ENCODE results near the gene ANKFN1.

ANKFN1 gene

DNA sequence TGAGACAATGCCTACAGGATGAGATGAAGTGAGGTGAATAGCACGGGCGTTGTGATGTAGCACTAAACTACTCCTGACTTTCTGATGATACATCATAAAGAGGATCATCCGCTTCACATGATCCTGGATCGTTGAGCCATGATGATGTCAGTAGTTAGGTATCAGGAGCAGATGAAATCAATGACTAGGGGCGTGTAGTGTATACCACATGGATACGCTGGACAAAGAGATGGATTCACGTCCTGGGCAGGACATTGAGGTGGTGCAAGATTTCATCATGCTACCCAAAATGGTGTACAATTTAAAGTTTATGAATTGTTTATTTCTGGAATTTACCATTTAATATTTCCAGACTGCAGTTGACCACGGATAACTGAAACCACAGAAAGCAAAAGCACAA is 156.6 kb downstream of the ANKFN1 start:
- no peaks in the 10 kb centered on the region for H3K36me3 ChIP-seq (ENCODE audit: control insufficient read depth, insufficient read depth, low read length)
- no peak overlapping the region for H3K27ac ChIP-seq
- no peaks in the 10 kb centered on the region for H3K27me3 ChIP-seq (ENCODE audit: control insufficient read depth, insufficient read depth, low read length)
- H3K9me3 ChIP-seq (ENCODE audit: control insufficient read depth, low read length), result no peaks in the 10 kb centered on the region
- no peak overlapping the region for H3K4me3 ChIP-seq (ENCODE audit: low read depth, low read length)
- H3K4me1 ChIP-seq, result no peaks in the 10 kb centered on the region
- no peak overlapping the region for H3K9ac ChIP-seq
- H3K4me2 ChIP-seq (ENCODE audit: low read length), result no peak overlapping the region
- H2AFZ ChIP-seq, result no peak overlapping the region
- H3K79me2 ChIP-seq, result no peaks in the 10 kb centered on the region
- TF ChIP-seq, protein P1, sequence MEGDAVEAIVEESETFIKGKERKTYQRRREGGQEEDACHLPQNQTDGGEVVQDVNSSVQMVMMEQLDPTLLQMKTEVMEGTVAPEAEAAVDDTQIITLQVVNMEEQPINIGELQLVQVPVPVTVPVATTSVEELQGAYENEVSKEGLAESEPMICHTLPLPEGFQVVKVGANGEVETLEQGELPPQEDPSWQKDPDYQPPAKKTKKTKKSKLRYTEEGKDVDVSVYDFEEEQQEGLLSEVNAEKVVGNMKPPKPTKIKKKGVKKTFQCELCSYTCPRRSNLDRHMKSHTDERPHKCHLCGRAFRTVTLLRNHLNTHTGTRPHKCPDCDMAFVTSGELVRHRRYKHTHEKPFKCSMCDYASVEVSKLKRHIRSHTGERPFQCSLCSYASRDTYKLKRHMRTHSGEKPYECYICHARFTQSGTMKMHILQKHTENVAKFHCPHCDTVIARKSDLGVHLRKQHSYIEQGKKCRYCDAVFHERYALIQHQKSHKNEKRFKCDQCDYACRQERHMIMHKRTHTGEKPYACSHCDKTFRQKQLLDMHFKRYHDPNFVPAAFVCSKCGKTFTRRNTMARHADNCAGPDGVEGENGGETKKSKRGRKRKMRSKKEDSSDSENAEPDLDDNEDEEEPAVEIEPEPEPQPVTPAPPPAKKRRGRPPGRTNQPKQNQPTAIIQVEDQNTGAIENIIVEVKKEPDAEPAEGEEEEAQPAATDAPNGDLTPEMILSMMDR (IDR thresholded peaks at IDR 0.05), result no peak

DNA sequence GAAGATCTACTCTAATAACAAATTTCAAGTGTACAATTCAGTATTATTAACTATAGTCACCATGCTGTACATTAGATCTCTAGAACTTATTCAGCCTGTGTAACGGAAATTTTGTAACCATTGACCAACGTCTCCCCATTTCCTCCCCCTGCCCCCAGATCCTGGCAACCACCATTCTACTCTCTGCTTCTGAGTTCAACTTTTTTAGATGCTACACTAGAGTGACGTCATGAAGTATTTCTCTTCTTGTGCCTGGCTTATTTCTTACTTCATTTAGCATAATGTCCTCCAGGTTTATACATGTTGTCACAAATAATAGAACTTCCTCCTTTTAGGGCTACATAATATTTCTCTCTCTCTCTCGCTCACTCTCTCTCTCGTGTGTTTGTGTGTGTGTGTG is 157.5 kb downstream of the ANKFN1 start:
- TF ChIP-seq, protein P1 (IDR thresholded peaks at IDR 0.05), result no peak
- Histone ChIP-seq H3K4me2 (ENCODE audit: low read length) (no peak overlapping the region), H3K4me1 (no peaks in the 10 kb centered on the region), H3K36me3 (ENCODE audit: control insufficient read depth, insufficient read depth, low read length) (no peaks in the 10 kb centered on the region), H3K27ac (no peak overlapping the region), H3K27me3 (ENCODE audit: control insufficient read depth, insufficient read depth, low read length) (no peaks in the 10 kb centered on the region), H2AFZ (no peak overlapping the region), H3K4me3 (ENCODE audit: low read depth, low read length) (no peak overlapping the region), H3K9ac (no peak overlapping the region), H3K79me2 (no peaks in the 10 kb centered on the region), H3K9me3 (ENCODE audit: control insufficient read depth, low read length) (no peaks in the 10 kb centered on the region)

GRCh38 chr17:56313201-56313600 is 159.9 kb downstream of the ANKFN1 start:
- TF ChIP-seq, protein P1 (IDR thresholded peaks at IDR 0.05), result no peak
- Histone ChIP-seq H3K9me3 (ENCODE audit: control insufficient read depth, low read length) (no peaks in the 10 kb centered on the region), H3K9ac (no peak overlapping the region), H3K4me1 (no peaks in the 10 kb centered on the region), H3K79me2 (no peaks in the 10 kb centered on the region), H3K4me3 (ENCODE audit: low read depth, low read length) (no peak overlapping the region), H3K27me3 (ENCODE audit: control insufficient read depth, insufficient read depth, low read length) (no peaks in the 10 kb centered on the region), H3K36me3 (ENCODE audit: control insufficient read depth, insufficient read depth, low read length) (no peaks in the 10 kb centered on the region), H2AFZ (no peak overlapping the region), H3K4me2 (ENCODE audit: low read length) (no peak overlapping the region), H3K27ac (no peak overlapping the region)

- Histone ChIP-seq H3K9ac (no peak overlapping the region), H3K27ac (no peak overlapping the region), H3K4me3 (ENCODE audit: low read depth, low read length) (no peak overlapping the region), H3K27me3 (ENCODE audit: control insufficient read depth, insufficient read depth, low read length) (no peaks in the 10 kb centered on the region), H3K36me3 (ENCODE audit: control insufficient read depth, insufficient read depth, low read length) (no peaks in the 10 kb centered on the region), H3K4me1 (no peaks in the 10 kb centered on the region), H2AFZ (no peak overlapping the region), H3K79me2 (no peaks in the 10 kb centered on the region), H3K4me2 (ENCODE audit: low read length) (no peak overlapping the region), H3K9me3 (ENCODE audit: control insufficient read depth, low read length) (no peaks in the 10 kb centered on the region)
- TF ChIP-seq, protein P1 (IDR thresholded peaks at IDR 0.05), result no peak
These were observed 160.8 kb downstream of the ANKFN1 start for GRCh38 chr17:56314026-56314425.

DNA sequence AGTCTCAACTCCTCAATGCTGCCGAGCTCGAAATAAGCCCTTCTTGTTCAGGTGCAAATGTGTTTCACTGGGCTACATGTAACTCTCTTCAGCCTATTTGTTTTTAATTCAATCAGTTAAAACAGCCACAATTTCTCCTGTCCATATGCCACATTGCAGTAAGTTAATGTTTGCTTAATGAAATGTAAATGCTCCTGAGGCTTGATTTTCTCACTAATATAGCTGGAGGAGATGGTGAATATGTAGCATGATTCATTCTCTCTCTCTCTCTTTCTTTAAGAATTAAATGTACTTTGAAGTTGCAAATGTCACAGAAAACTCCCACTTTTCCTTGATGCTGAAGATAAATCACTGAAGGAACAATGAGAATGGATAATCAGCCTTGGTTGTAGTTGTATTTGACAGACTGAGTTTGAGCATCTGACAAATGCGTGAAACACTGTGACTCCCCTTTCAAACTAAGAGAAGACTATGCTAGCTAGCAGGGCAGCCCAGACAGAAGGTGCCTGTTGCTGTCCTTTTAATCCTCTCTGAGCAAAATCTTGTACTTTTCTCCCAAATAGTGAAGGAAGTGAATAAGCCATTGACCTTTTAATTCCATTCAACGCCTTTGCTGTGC is 161.8 kb downstream of the ANKFN1 start:
- H3K4me3 ChIP-seq (ENCODE audit: low read depth, low read length), result no peak overlapping the region
- no peaks in the 10 kb centered on the region for H3K27me3 ChIP-seq (ENCODE audit: control insufficient read depth, insufficient read depth, low read length)
- H3K9me3 ChIP-seq (ENCODE audit: control insufficient read depth, low read length), result no peaks in the 10 kb centered on the region
- no peak overlapping the region for H2AFZ ChIP-seq
- H3K27ac ChIP-seq, result no peak overlapping the region
- H3K79me2 ChIP-seq, result no peaks in the 10 kb centered on the region
- H3K4me1 ChIP-seq, result no peaks in the 10 kb centered on the region
- no peak overlapping the region for H3K4me2 ChIP-seq (ENCODE audit: low read length)
- no peaks in the 10 kb centered on the region for H3K36me3 ChIP-seq (ENCODE audit: control insufficient read depth, insufficient read depth, low read length)
- TF ChIP-seq, protein P1 (IDR thresholded peaks at IDR 0.05), result no peak
- no peak overlapping the region for H3K9ac ChIP-seq

All from parathyroid adenoma (tissue), 2 donors.